Suprapubic skin (tissue), 4 donors: ENCODE data around the gene SLC7A6. TPM values are rescaled to one million over a fixed set of nuclear protein-coding genes. Genes with fewer than 3 reads are reported as not detected.
A peak's percentile ranks its signal among the peaks of the same experiment; 100 is the strongest.

Source experiments
- DNase-seq, 2 donors: peaks; one replicate each; pipeline ENCODE4 v3.0.0-alpha.2; 2019; ENCODE audit warnings: low spot score in 2 of 2
- H3K27ac ChIP-seq: fragments of 200-600 bp; sonication (generic); one replicate; pipeline ENCODE4 v1.5.1; 2019
- H3K27me3 ChIP-seq: fragments of 200-600 bp; sonication (generic); one replicate; pipeline ENCODE4 v1.5.1; 2019
- H3K36me3 ChIP-seq: fragments of 200-600 bp; sonication (generic); one replicate; pipeline ENCODE4 v1.5.1; 2019
- H3K4me1 ChIP-seq: fragments of 200-600 bp; sonication (generic); one replicate; pipeline ENCODE4 v1.5.1; 2019
- H3K4me3 ChIP-seq: fragments of 200-600 bp; sonication (generic); one replicate; pipeline ENCODE4 v1.5.1; 2019; ENCODE audit warnings: mild to moderate bottlenecking
- H3K9me3 ChIP-seq: fragments of 200-600 bp; sonication (generic); one replicate; pipeline ENCODE4 v1.5.1; 2019
- CTCF ChIP-seq, 2 donors: fragments of 200-600 bp in 1 of 2; fragments of 450-650 bp in 1 of 2; sonication (generic) in 1 of 2; IDR thresholded peaks; one replicate each; pipeline ENCODE4 v1.5.1; 2016 to 2019; ENCODE audit warnings: antibody characterized with exemption in 2 of 2, mild to moderate bottlenecking in 1 of 2, moderate library complexity in 1 of 2
- EP300 ChIP-seq: sonication (generic); formaldehyde crosslinking; IDR thresholded peaks from one replicate; pipeline ENCODE4 v1.6.1; 2017; ENCODE audit warnings: antibody characterized with exemption
- POLR2A ChIP-seq, 2 donors: fragments of 450-650 bp; IDR thresholded peaks; one replicate each; pipeline ENCODE4 v1.6.1; 2017; ENCODE audit warnings: antibody characterized with exemption in 2 of 2, mild to moderate bottlenecking in 2 of 2, moderate library complexity in 2 of 2
- POLR2AphosphoS5 ChIP-seq, 3 donors: sonication (generic); formaldehyde crosslinking; IDR thresholded peaks; one replicate each; pipeline ENCODE4 v1.6.1; 2017; ENCODE audit warnings: antibody characterized with exemption in 3 of 3
- WGBS: methylation state at CpG from one replicate; pipeline ENCODE4 v1.1.5; 2018; 5-methylcytosine and 5-hydroxymethylcytosine counted together
- total RNA-seq, 4 donors: library from RNA; depleted of rRNA; stranded (reverse); fragments of >200 nt; gene quantifications; one replicate each; pipeline ENCODE4 v1.1.0, GENCODE V29; 2016

The SLC7A6 gene
- total RNA-seq, 4 donors from 2014 or later: 31.5 to 167 (median 49.0) TPM

GRCh38 chr16:68297908-68298307 lies 33.6 kb downstream of the SLC7A6 start:
- WGBS: 50% methylated on average over 3 of the region's 3 CpGs
- Histone ChIP-seq H3K4me1 (peaks cover 32% of the 10 kb centered on the region), H3K4me3 (no peak overlapping the region), H3K36me3 (peaks cover 64% of the 10 kb centered on the region), H3K9me3 (no peaks in the 10 kb centered on the region), H3K27me3 (no peaks in the 10 kb centered on the region), H3K27ac (no peak overlapping the region)
- no peak for DNase-seq
- TF ChIP-seq CTCF (IDR thresholded peaks at IDR 0.05) (no peak), POLR2A (IDR thresholded peaks at IDR 0.05) (no peak), EP300 (no peak), POLR2AphosphoS5 (IDR thresholded peaks at IDR 0.05) (no peak)

GRCh38 chr16:68298312-68298711 lies 34.0 kb downstream of the SLC7A6 start:
- no peak overlapping the region for H3K4me3 ChIP-seq
- peak overlapping the region; percentile 46 for H3K27ac ChIP-seq
- TF ChIP-seq CTCF (IDR thresholded peaks at IDR 0.05): no peak
- TF ChIP-seq POLR2AphosphoS5 (IDR thresholded peaks at IDR 0.05): no peak
- no peak for TF ChIP-seq POLR2A (IDR thresholded peaks at IDR 0.05)
- TF ChIP-seq EP300: no peak
- H3K36me3 ChIP-seq: peaks cover 64% of the 10 kb centered on the region
- H3K27me3 ChIP-seq: no peaks in the 10 kb centered on the region
- peaks cover 32% of the 10 kb centered on the region for H3K4me1 ChIP-seq
- no peaks in the 10 kb centered on the region for H3K9me3 ChIP-seq
- WGBS: 69% methylated on average over 3 of the region's 3 CpGs
- no peak for DNase-seq

GRCh38 chr16:68298907-68299561 lies 34.7 kb downstream of the SLC7A6 start:
- no peaks in the 10 kb centered on the region for H3K27me3 ChIP-seq
- peak in 1 of 2 donors; percentile 88 for DNase-seq
- peaks cover 64% of the 10 kb centered on the region for H3K36me3 ChIP-seq
- no peak overlapping the region for H3K4me3 ChIP-seq
- peak overlapping the region; percentile 46 for H3K27ac ChIP-seq
- TF ChIP-seq POLR2A (IDR thresholded peaks at IDR 0.05): no peak
- TF ChIP-seq CTCF (IDR thresholded peaks at IDR 0.05): no peak
- no peak for TF ChIP-seq POLR2AphosphoS5 (IDR thresholded peaks at IDR 0.05)
- TF ChIP-seq EP300: no peak
- no peaks in the 10 kb centered on the region for H3K9me3 ChIP-seq
- H3K4me1 ChIP-seq: peaks cover 32% of the 10 kb centered on the region
- WGBS: 32% methylated on average over 1 of the region's 5 CpGs

- Histone ChIP-seq H3K9me3 (no peaks in the 10 kb centered on the region), H3K36me3 (peaks cover 65% of the 10 kb centered on the region), H3K4me3 (no peak overlapping the region), H3K4me1 (peaks cover 32% of the 10 kb centered on the region), H3K27ac (peak overlapping the region; percentile 46), H3K27me3 (no peaks in the 10 kb centered on the region)
- no peak for DNase-seq
- 62% methylated on average over 11 of the region's 11 CpGs for WGBS
- TF ChIP-seq EP300: no peak
- no peak for TF ChIP-seq POLR2A (IDR thresholded peaks at IDR 0.05)
- no peak for TF ChIP-seq POLR2AphosphoS5 (IDR thresholded peaks at IDR 0.05)
- no peak for TF ChIP-seq CTCF (IDR thresholded peaks at IDR 0.05)
Observed at GRCh38 chr16:68299571-68300453, 35.5 kb downstream of the SLC7A6 start.
